ENCODE measurements around the gene RYR3. TPM values are rescaled to one million over a fixed set of nuclear protein-coding genes. Genes with fewer than 3 reads are reported as not detected.

The RYR3 gene
- total and polyA plus RNA-seq, 2 donors (not counting 1 experiment from before 2014, with no cell fraction given): 0.17 TPM; not detected in 1

- no peak for DNase-seq (ENCODE audit: low read depth in 2 of 2)
- H3K79me2 ChIP-seq (ENCODE audit: control insufficient read depth, insufficient read depth, low read length): no peaks in the 10 kb centered on the region
- no peak overlapping the region for H3K4me2 ChIP-seq (ENCODE audit: extremely low read depth, insufficient read depth, low read length)
- no peaks in the 10 kb centered on the region for H4K20me1 ChIP-seq (ENCODE audit: control insufficient read depth, extremely low read depth, insufficient read depth, low read length)
- no peak overlapping the region for H3K4me3 ChIP-seq (replicated peaks in 1 of 4; ENCODE audit: control extremely low read depth in 1 of 4, insufficient read depth in 1 of 4, low read depth in 3 of 4, low read length in 4 of 4)
- TF ChIP-seq CTCF (conservative IDR thresholded peaks at IDR 0.05 in 1 of 2, IDR thresholded peaks at IDR 0.05 in 1 of 2; ENCODE audit: low read depth in 1 of 2, low read length in 2 of 2): no peak
- no peak for TF ChIP-seq EZH2 (IDR thresholded peaks at IDR 0.05; ENCODE audit: low read length, missing control alignments)
- H3K9me3 ChIP-seq (ENCODE audit: control insufficient read depth, insufficient read depth, low read depth, low read length): no peaks in the 10 kb centered on the region
- H3K36me3 ChIP-seq (ENCODE audit: control insufficient read depth, insufficient read depth, low read length): no peaks in the 10 kb centered on the region
- H3K27me3 ChIP-seq (ENCODE audit: control insufficient read depth, insufficient read depth, low read length): no peaks in the 10 kb centered on the region
- no peak overlapping the region for H3K27ac ChIP-seq (ENCODE audit: insufficient read depth, low read length)
- no peak overlapping the region for H2AFZ ChIP-seq (ENCODE audit: low read length)
- no peaks in the 10 kb centered on the region for H3K4me1 ChIP-seq (ENCODE audit: control insufficient read depth, extremely low read depth, insufficient read depth, low read length)
- H3K9ac ChIP-seq (ENCODE audit: insufficient read depth, low read length): no peak overlapping the region
Observed at GRCh38 chr15:33766389-33766788, 455.6 kb downstream of the RYR3 start.

DNA sequence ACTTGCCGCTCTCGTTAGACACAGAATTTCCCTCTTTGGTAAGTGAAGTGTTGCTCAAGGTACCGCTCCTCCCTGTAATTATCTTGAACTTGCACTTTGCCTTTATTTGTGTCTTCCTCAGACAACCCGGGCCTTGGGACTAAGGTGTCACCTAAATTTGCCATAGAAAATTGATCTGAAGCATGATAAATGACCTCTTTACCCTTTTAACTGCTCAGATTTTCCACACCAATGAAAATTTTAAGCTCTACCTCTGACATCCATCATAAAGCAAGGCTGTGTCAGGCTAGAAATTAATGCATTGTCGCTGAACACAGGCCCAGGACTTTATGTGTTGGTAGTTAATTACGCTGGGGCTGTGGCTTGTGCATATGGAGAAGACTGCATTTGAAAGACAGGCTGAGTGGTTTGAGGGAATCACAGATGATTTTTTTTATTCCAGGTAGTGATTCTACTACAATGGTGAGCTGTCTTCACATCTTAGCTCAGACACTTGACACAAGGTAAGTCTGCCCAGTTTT lies 458.0 kb downstream of the RYR3 start:
- no peaks in the 10 kb centered on the region for H3K4me1 ChIP-seq (ENCODE audit: control insufficient read depth, extremely low read depth, insufficient read depth, low read length)
- no peaks in the 10 kb centered on the region for H4K20me1 ChIP-seq (ENCODE audit: control insufficient read depth, extremely low read depth, insufficient read depth, low read length)
- no peaks in the 10 kb centered on the region for H3K36me3 ChIP-seq (ENCODE audit: control insufficient read depth, insufficient read depth, low read length)
- no peaks in the 10 kb centered on the region for H3K9me3 ChIP-seq (ENCODE audit: control insufficient read depth, insufficient read depth, low read depth, low read length)
- no peaks in the 10 kb centered on the region for H3K79me2 ChIP-seq (ENCODE audit: control insufficient read depth, insufficient read depth, low read length)
- no peak overlapping the region for H3K4me3 ChIP-seq (replicated peaks in 1 of 4; ENCODE audit: control extremely low read depth in 1 of 4, insufficient read depth in 1 of 4, low read depth in 3 of 4, low read length in 4 of 4)
- H3K9ac ChIP-seq (ENCODE audit: insufficient read depth, low read length): no peak overlapping the region
- no peak overlapping the region for H3K4me2 ChIP-seq (ENCODE audit: extremely low read depth, insufficient read depth, low read length)
- H3K27ac ChIP-seq (ENCODE audit: insufficient read depth, low read length): no peak overlapping the region
- no peak for TF ChIP-seq CTCF (conservative IDR thresholded peaks at IDR 0.05 in 1 of 2, IDR thresholded peaks at IDR 0.05 in 1 of 2; ENCODE audit: low read depth in 1 of 2, low read length in 2 of 2)
- no peak for TF ChIP-seq EZH2 (IDR thresholded peaks at IDR 0.05; ENCODE audit: low read length, missing control alignments)
- DNase-seq (ENCODE audit: low read depth in 2 of 2): no peak
- H3K27me3 ChIP-seq (ENCODE audit: control insufficient read depth, insufficient read depth, low read length): no peaks in the 10 kb centered on the region
- no peak overlapping the region for H2AFZ ChIP-seq (ENCODE audit: low read length)

- Histone ChIP-seq H3K36me3 (ENCODE audit: control insufficient read depth, insufficient read depth, low read length) (no peaks in the 10 kb centered on the region), H3K27me3 (ENCODE audit: control insufficient read depth, insufficient read depth, low read length) (no peaks in the 10 kb centered on the region), H3K9me3 (ENCODE audit: control insufficient read depth, insufficient read depth, low read depth, low read length) (no peaks in the 10 kb centered on the region), H3K4me3 (replicated peaks in 1 of 4; ENCODE audit: control extremely low read depth in 1 of 4, insufficient read depth in 1 of 4, low read depth in 3 of 4, low read length in 4 of 4) (no peak overlapping the region), H2AFZ (ENCODE audit: low read length) (no peak overlapping the region), H3K9ac (ENCODE audit: insufficient read depth, low read length) (no peak overlapping the region), H3K79me2 (ENCODE audit: control insufficient read depth, insufficient read depth, low read length) (no peaks in the 10 kb centered on the region), H3K4me1 (ENCODE audit: control insufficient read depth, extremely low read depth, insufficient read depth, low read length) (no peaks in the 10 kb centered on the region), H3K27ac (ENCODE audit: insufficient read depth, low read length) (no peak overlapping the region), H4K20me1 (ENCODE audit: control insufficient read depth, extremely low read depth, insufficient read depth, low read length) (no peaks in the 10 kb centered on the region), H3K4me2 (ENCODE audit: extremely low read depth, insufficient read depth, low read length) (no peak overlapping the region)
- no peak for TF ChIP-seq EZH2 (IDR thresholded peaks at IDR 0.05; ENCODE audit: low read length, missing control alignments)
- no peak for DNase-seq (ENCODE audit: low read depth in 2 of 2)
Observed at GRCh38 chr15:33773969-33774368, 463.2 kb downstream of the RYR3 start.
